ENCODE data around the gene LRRTM2. TPM values are rescaled to one million over a fixed set of nuclear protein-coding genes. Genes with fewer than 3 reads are reported as not detected.
A peak's percentile ranks its signal among the peaks of the same experiment; 100 is the strongest.

The LRRTM2 gene
- total and polyA plus RNA-seq, 7 donors: 0.16 to 1.1 (median 0.32) TPM; not detected in 2

DNA sequence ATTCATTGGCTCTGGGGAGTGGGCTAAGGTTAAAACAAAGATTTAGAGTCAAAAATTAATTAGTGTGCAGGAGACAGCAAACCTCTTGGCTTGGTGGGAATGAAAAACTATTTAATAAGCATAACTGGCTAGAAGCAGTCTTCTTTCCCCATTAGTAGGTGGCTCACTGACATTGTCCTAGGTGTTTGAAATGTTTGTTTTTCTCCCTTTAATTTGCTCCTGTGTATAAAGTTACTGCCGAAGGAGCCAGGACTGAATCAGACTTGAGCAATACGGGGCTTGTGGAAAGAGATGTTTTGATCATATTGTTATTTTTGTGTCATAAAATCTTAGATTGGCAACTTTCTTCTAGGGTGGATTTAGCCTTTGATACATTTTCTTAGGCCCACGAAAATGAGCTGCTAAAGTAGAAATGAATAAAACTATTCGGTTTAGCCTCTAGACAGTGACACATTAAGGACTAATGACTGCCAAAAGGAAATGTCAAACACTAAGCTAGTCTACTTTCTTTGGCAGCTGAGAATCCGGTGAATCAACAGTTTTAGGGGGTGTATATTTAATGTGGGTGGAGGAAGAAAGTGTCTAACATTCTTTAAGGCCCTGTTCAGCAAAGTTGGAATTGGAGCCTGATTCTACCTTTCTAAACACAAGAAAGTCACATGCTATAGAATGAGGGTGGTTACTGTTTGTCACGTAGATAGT is 30.2 kb downstream of the LRRTM2 start:
- TF ChIP-seq POLR2AphosphoS5 (IDR thresholded peaks at IDR 0.05): no peak
- no peak for DNase-seq
- peak overlapping the region in 3 of 4 donors; percentile 0 to 45 (median 9) for H3K27ac ChIP-seq
- H3K27me3 ChIP-seq: no peaks in the 10 kb centered on the region
- no peaks in the 10 kb centered on the region for H3K9me3 ChIP-seq
- 68 to 79% methylated on average over 6 of the region's 6 CpGs for WGBS, 2 donors
- H3K4me3 ChIP-seq: no peak overlapping the region
- intact Hi-C loops (cut with DNase I): no loop called here
- H3K36me3 ChIP-seq: no peaks in the 10 kb centered on the region
- peaks cover 0 to 49% (median 48%) of the 10 kb centered on the region in 4 donors for H3K4me1 ChIP-seq

DNA sequence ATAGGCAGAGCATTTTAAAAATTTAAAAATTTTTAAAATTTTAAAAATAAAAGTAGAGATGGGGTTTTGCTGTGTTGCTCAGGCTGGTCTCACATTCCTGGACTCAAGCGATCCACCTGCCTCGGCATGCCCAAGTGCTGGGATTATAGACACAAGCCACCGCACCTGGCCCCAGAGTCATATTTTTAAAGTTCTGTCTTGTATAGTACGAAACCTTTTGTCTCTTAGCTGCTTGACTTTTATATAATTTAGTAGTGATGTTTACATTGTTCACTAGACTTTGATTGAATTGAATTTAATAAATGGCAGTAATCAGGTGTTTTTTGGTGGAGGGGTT is 31.0 kb downstream of the LRRTM2 start:
- Histone ChIP-seq H3K4me1 (peaks cover 0 to 47% (median 43%) of the 10 kb centered on the region in 4 donors), H3K27ac (peak overlapping the region in 1 of 4 donors; percentile 45), H3K9me3 (no peaks in the 10 kb centered on the region), H3K4me3 (no peak overlapping the region), H3K27me3 (no peaks in the 10 kb centered on the region), H3K36me3 (no peaks in the 10 kb centered on the region)
- intact Hi-C loops (cut with DNase I): no loop called here
- no peak for DNase-seq
- 97% methylated on average over 4 of the region's 4 CpGs for WGBS, 2 donors
- TF ChIP-seq EP300 (IDR thresholded peaks at IDR 0.05) (no peak), POLR2AphosphoS5 (IDR thresholded peaks at IDR 0.05) (no peak), POLR2A (IDR thresholded peaks at IDR 0.05) (no peak)
- TF ChIP-seq, protein P1, sequence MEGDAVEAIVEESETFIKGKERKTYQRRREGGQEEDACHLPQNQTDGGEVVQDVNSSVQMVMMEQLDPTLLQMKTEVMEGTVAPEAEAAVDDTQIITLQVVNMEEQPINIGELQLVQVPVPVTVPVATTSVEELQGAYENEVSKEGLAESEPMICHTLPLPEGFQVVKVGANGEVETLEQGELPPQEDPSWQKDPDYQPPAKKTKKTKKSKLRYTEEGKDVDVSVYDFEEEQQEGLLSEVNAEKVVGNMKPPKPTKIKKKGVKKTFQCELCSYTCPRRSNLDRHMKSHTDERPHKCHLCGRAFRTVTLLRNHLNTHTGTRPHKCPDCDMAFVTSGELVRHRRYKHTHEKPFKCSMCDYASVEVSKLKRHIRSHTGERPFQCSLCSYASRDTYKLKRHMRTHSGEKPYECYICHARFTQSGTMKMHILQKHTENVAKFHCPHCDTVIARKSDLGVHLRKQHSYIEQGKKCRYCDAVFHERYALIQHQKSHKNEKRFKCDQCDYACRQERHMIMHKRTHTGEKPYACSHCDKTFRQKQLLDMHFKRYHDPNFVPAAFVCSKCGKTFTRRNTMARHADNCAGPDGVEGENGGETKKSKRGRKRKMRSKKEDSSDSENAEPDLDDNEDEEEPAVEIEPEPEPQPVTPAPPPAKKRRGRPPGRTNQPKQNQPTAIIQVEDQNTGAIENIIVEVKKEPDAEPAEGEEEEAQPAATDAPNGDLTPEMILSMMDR (IDR thresholded peaks at IDR 0.05): no peak

DNA sequence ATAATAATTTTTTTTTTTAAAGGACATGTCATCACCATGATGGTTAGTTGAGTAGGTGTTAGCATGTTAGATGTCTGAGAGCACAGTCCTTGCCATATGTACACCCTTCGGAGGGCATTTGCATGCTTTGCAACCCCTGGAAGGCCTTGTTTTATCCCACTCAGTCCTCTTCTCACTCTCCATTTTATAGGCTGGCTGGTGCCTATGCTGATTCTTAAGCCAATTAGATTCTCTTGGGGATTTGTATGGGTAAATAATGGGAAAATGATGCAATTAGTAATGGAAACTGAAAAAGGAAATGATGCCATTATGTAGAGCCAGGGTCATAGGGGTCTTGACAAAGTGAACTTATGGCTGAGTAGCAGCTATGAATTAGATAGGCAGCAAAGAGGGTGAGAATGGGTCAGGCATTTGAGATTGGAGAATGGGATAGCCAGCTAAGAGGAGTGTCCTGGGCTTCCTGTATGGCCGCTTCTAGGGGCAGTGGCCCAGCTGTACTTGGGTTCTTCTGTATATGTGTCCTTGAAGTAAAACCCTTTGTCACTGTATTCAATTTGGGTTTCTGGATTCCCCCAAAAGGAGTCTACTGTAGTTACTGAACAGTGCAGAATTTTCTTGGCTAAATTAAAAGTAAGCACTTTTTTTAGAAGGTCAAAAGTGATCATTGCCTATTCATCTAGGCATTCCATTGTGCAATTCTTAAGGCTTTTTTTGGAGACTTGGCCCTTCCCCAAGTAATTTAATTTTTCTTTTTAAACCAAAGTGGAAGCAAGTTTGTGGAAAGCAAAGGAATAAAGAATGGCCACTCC is 31.6 kb downstream of the LRRTM2 start:
- peaks cover 0 to 47% (median 37%) of the 10 kb centered on the region in 4 donors for H3K4me1 ChIP-seq
- DNase-seq: no peak
- intact Hi-C loops (cut with DNase I): no loop called here
- no peak for TF ChIP-seq POLR2AphosphoS5 (IDR thresholded peaks at IDR 0.05)
- TF ChIP-seq EP300 (IDR thresholded peaks at IDR 0.05): no peak
- TF ChIP-seq, protein P1 (IDR thresholded peaks at IDR 0.05): no peak
- no peaks in the 10 kb centered on the region for H3K27me3 ChIP-seq
- WGBS, 2 donors: 95 to 99% methylated on average over 2 of the region's 2 CpGs
- H3K27ac ChIP-seq: no peak overlapping the region
- H3K9me3 ChIP-seq: no peaks in the 10 kb centered on the region
- H3K4me3 ChIP-seq: no peak overlapping the region
- no peaks in the 10 kb centered on the region for H3K36me3 ChIP-seq

DNA sequence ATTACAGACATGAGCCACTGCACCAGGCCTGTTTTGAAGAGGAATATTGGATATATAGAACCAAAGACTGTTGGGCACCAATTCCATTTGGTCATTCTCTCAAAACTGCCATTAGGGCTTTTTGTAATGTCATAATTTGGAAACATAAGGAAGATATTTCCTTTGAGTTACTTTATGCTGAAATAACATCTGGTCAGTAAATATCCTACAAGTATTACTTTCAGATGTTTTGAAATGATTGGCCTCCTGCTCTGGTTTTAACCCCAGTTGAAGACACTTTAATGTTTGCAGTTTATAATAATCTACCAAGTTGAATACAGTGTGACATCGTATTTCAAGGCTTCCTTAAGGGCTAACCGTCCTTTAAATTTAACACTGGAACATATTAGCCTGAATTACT is 33.6 kb downstream of the LRRTM2 start:
- no peaks in the 10 kb centered on the region for H3K27me3 ChIP-seq
- TF ChIP-seq POLR2A (IDR thresholded peaks at IDR 0.05) (no peak), POLR2AphosphoS5 (IDR thresholded peaks at IDR 0.05) (no peak), EP300 (IDR thresholded peaks at IDR 0.05) (no peak)
- TF ChIP-seq, protein P1 (IDR thresholded peaks at IDR 0.05): no peak
- no peak overlapping the region for H3K27ac ChIP-seq
- WGBS, 2 donors: 89 to 94% methylated on average over 2 of the region's 2 CpGs
- peaks cover 0 to 47% (median 33%) of the 10 kb centered on the region in 4 donors for H3K4me1 ChIP-seq
- no peaks in the 10 kb centered on the region for H3K9me3 ChIP-seq
- no peaks in the 10 kb centered on the region for H3K36me3 ChIP-seq
- H3K4me3 ChIP-seq: no peak overlapping the region
- intact Hi-C loops (cut with DNase I): no loop called here
- DNase-seq: no peak

DNA sequence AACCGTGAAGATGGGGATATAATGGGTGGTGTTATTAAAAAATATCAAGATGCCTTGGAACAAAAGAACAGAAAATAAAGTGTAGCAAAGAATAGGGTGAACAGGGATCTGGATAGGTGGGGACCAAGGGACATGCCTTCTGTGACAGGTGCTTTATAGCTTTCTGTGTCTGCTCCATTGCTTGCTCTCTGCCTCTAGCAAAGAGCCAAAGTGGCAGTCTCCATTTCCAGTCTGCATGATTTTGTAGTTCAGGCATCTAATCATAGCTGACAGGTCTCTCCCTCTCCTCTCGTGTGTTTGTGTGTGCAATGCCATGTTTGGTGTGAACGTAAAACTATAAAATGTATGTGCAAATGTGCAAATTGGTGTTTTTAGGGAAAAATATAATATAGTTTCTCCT is 35.0 kb downstream of the LRRTM2 start:
- Histone ChIP-seq H3K27me3 (no peaks in the 10 kb centered on the region), H3K9me3 (no peaks in the 10 kb centered on the region), H3K4me3 (no peak overlapping the region), H3K36me3 (no peaks in the 10 kb centered on the region), H3K27ac (no peak overlapping the region), H3K4me1 (peaks cover 0 to 42% (median 27%) of the 10 kb centered on the region in 4 donors)
- TF ChIP-seq POLR2AphosphoS5 (IDR thresholded peaks at IDR 0.05) (no peak), EP300 (IDR thresholded peaks at IDR 0.05) (no peak), POLR2A (IDR thresholded peaks at IDR 0.05) (no peak)
- TF ChIP-seq, protein P1 (IDR thresholded peaks at IDR 0.05): no peak
- WGBS, 2 donors: 89 to 91% methylated on average over 3 of the region's 3 CpGs
- intact Hi-C loops (cut with DNase I): no loop called here
- DNase-seq: no peak

Data from sigmoid colon (tissue), 7 donors.